GM12891 (cell line): ENCODE data around the gene CDX2.

Experiments used
- PAX5 ChIP-seq: IDR thresholded peaks from 2 replicates; pipeline ENCODE4 v1.6.1; 2011; ENCODE audit warnings: low read length, moderate library complexity, mild to moderate bottlenecking; ENCODE audit not compliant: insufficient read depth, severe bottlenecking
- POLR2A ChIP-seq: IDR thresholded peaks from 2 replicates; pipeline ENCODE4 v1.6.1; 2011; ENCODE audit warnings: low read depth, low read length, control low read depth
- POLR2AphosphoS5 ChIP-seq: IDR thresholded peaks from 2 replicates; pipeline ENCODE4 v1.6.1; 2011; ENCODE audit warnings: low read depth, low read length, control low read depth
- SPI1 ChIP-seq: IDR thresholded peaks from 2 replicates; pipeline ENCODE4 v1.6.1; 2011; ENCODE audit warnings: low read depth, low read length, control low read depth
- TAF1 ChIP-seq: IDR thresholded peaks from 2 replicates; pipeline ENCODE4 v1.6.1; 2011; ENCODE audit warnings: low read depth, low read length, control low read depth

GRCh38 chr13:27978301-27978968, 9.3 kb upstream of the CDX2 start:
- TF ChIP-seq SPI1, result no peak
- TF ChIP-seq POLR2A, result no peak
- TF ChIP-seq POLR2AphosphoS5, result no peak
- TF ChIP-seq TAF1, result no peak
- no peak for TF ChIP-seq PAX5
